HepG2 (cell line): ENCODE results near the gene RNF8. TPM values are rescaled to one million over a fixed set of nuclear protein-coding genes. Genes with fewer than 3 reads are reported as not detected.

Experiments used
- ATF7-NPFF ChIP-seq: sonication (generic); formaldehyde crosslinking; IDR thresholded peaks from 2 replicates; pipeline ENCODE4 v1.8.1; 2023; ENCODE audit warnings: mild to moderate bottlenecking, low read depth, missing genetic modification reagents, moderate library complexity
- ESRRA ChIP-seq: sonication (generic); formaldehyde crosslinking; IDR thresholded peaks from 2 replicates; pipeline ENCODE4 v1.5.1; 2020; ENCODE audit warnings: mild to moderate bottlenecking, low read depth, missing genetic modification reagents
- NFKBIZ ChIP-seq: IDR thresholded peaks from 2 replicates; pipeline ENCODE4 v1.6.1; 2018; ENCODE audit warnings: missing genetic modification reagents, missing compliant biosample characterization
- PCBP2 ChIP-seq: fragments of 200-400 bp; formaldehyde crosslinking; optimal IDR thresholded peaks from 2 replicates; pipeline ENCODE3; 2018; ENCODE audit warnings: low read length, low read depth; ENCODE audit not compliant: poor library complexity, severe bottlenecking
- PRMT3 ChIP-seq: sonication (generic); formaldehyde crosslinking; IDR thresholded peaks from 2 replicates; pipeline ENCODE4 v1.8.1; 2022; ENCODE audit warnings: low read depth, mild to moderate bottlenecking, moderate library complexity, missing genetic modification reagents, borderline replicate concordance
- TRAFD1 ChIP-seq: sonication (generic); formaldehyde crosslinking; IDR thresholded peaks from 2 replicates; pipeline ENCODE4 v1.5.1; 2020; ENCODE audit warnings: missing genetic modification reagents, mild to moderate bottlenecking, borderline replicate concordance
- ZBTB10 ChIP-seq: sonication (generic); formaldehyde crosslinking; IDR thresholded peaks from 2 replicates; pipeline ENCODE4 v1.4.0; 2020; ENCODE audit warnings: missing genetic modification reagents, borderline replicate concordance
- ZBTB8A ChIP-seq: sonication (generic); formaldehyde crosslinking; IDR thresholded peaks from 2 replicates; pipeline ENCODE4 v1.4.0; 2020; ENCODE audit warnings: mild to moderate bottlenecking, low read depth, missing genetic modification reagents, borderline replicate concordance
- ZNF180 ChIP-seq: sonication (generic); formaldehyde crosslinking; IDR thresholded peaks from 2 replicates; pipeline ENCODE4 v1.4.0; 2020; ENCODE audit warnings: low read depth, missing genetic modification reagents, borderline replicate concordance
- ZNF235 ChIP-seq: sonication (generic); formaldehyde crosslinking; IDR thresholded peaks from 2 replicates; pipeline ENCODE4 v1.8.1; 2023; ENCODE audit warnings: mild to moderate bottlenecking, missing genetic modification reagents, borderline replicate concordance
- ZNF354B ChIP-seq: sonication (generic); formaldehyde crosslinking; IDR thresholded peaks from 2 replicates; pipeline ENCODE4 v1.8.0; 2022; ENCODE audit warnings: mild to moderate bottlenecking, missing genetic modification reagents
- ZNF414 ChIP-seq: sonication (generic); formaldehyde crosslinking; IDR thresholded peaks from 2 replicates; pipeline ENCODE4 v1.5.0; 2020; ENCODE audit warnings: missing genetic modification reagents
- ZNF644 ChIP-seq: IDR thresholded peaks from 2 replicates; pipeline ENCODE4 v1.6.1; 2016; ENCODE audit warnings: low read depth
- ZNF674 ChIP-seq: sonication (generic); formaldehyde crosslinking; IDR thresholded peaks from 2 replicates; pipeline ENCODE4 v1.5.0; 2020; ENCODE audit warnings: low read depth, mild to moderate bottlenecking, missing genetic modification reagents
- ZNF878 ChIP-seq: sonication (generic); formaldehyde crosslinking; IDR thresholded peaks from 2 replicates; pipeline ENCODE4 v1.8.1; 2023; ENCODE audit warnings: mild to moderate bottlenecking, missing genetic modification reagents, moderate library complexity
- polyA plus RNA-seq, 8 experiments: library from polyadenylated mRNA; depleted of rRNA in 3 of 8; stranded (reverse) in 7 of 8; unstranded in 1 of 8; fragments of >200 nt; fragmentation: Illumina TruSeq in 4 of 8; extraction: Trizol in 4 of 8; gene quantifications; 2 replicates each; pipeline versions ENCODE4 v1.2.1 to v1.2.3, GENCODE V29; 2011 to 2016; ENCODE audit warnings: low read depth in 4 of 8, missing spikeins in 1 of 8, mixed read lengths in 1 of 8; ENCODE audit not compliant: insufficient read depth in 1 of 8
- total RNA-seq, 5 experiments: library from RNA; depleted of rRNA; stranded (reverse); fragments of >200 nt; fragmentation: Illumina TruSeq; extraction: Trizol; gene quantifications; 2 replicates each; pipeline ENCODE4 v1.2.3, GENCODE V29; 2016; ENCODE audit warnings: low read depth in 1 of 5
- TF ChIP-seq, protein P1 (sequence below): sonication (generic); formaldehyde crosslinking; IDR thresholded peaks from 2 replicates; pipeline ENCODE4 v1.5.0; 2020; ENCODE audit warnings: mild to moderate bottlenecking, missing genetic modification reagents, borderline replicate concordance

The RNF8 gene
- total and polyA plus RNA-seq, 2 of the 13 experiments (the other 11 are each of a cell fraction or from before 2014, with no cell fraction given), result 21.8 to 47.6 TPM

- 0 out of 2 replicates have a peak, but pooled peaks have one; percentile 39 for TF ChIP-seq TRAFD1 (CRISPR knock-in tag)
- no peak for TF ChIP-seq NFKBIZ (CRISPR knock-in tag)
- no peak for TF ChIP-seq ZNF674 (CRISPR knock-in tag)
- TF ChIP-seq ZBTB8A, result no peak; the same call in 1 of the 2 replicates
- TF ChIP-seq ZBTB10 (CRISPR knock-in tag), result 0 out of 2 replicates have a peak, but pooled peaks have one; percentile 43
- peak; percentile 21; the same call in 1 of the 2 replicates for TF ChIP-seq ZNF235 (CRISPR knock-in tag)
- TF ChIP-seq ATF7-NPFF, result no peak; the same call in 1 of the 2 replicates
- TF ChIP-seq PCBP2, result no peak
- TF ChIP-seq ZNF414, result no peak; the same call in 1 of the 2 replicates
- no peak for TF ChIP-seq PRMT3 (CRISPR knock-in tag)
- TF ChIP-seq ZNF644 (CRISPR knock-in tag), result 0 out of 2 replicates have a peak, but pooled peaks have one; percentile 13
- TF ChIP-seq, protein P1, sequence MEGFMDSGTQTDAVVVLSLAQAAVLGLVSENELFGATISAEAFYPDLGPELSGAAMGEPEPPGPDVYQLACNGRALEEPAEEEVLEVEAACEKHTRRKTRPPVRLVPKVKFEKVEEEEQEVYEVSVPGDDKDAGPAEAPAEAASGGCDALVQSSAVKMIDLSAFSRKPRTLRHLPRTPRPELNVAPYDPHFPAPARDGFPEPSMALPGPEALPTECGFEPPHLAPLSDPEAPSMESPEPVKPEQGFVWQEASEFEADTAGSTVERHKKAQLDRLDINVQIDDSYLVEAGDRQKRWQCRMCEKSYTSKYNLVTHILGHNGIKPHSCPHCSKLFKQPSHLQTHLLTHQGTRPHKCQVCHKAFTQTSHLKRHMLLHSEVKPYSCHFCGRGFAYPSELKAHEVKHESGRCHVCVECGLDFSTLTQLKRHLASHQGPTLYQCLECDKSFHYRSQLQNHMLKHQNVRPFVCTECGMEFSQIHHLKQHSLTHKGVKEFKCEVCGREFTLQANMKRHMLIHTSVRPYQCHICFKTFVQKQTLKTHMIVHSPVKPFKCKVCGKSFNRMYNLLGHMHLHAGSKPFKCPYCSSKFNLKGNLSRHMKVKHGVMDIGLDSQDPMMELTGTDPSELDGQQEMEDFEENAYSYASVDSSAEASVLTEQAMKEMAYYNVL, result 0 out of 2 replicates have a peak, but pooled peaks have one; percentile 13
- TF ChIP-seq ZNF354B (CRISPR knock-in tag), result no peak
- 0 out of 2 replicates have a peak, but pooled peaks have one; percentile 87 for TF ChIP-seq ZNF180 (CRISPR knock-in tag)
- no peak for TF ChIP-seq ZNF878 (CRISPR knock-in tag)
- peak; percentile 23; the same call in 1 of the 2 replicates for TF ChIP-seq ESRRA
Measured at GRCh38 chr6:37353761-37354525, at the start of gene RNF8 (continued).
